BE2C (cell line): ENCODE results near the gene MAFG.
A peak's percentile ranks its signal among the peaks of the same experiment; 100 is the strongest.

Source experiments
- DNase-seq: peaks from one replicate; pipeline ENCODE4 v3.0.0-alpha.2; 2020
- H3K27me3 ChIP-seq: fragments of 250-450 bp; sonication (Bioruptor Pico); 2 replicates; pipeline ENCODE4 v1.5.1; 2020; ENCODE audit warnings: mild to moderate bottlenecking
- H3K36me3 ChIP-seq: fragments of 250-450 bp; sonication (Bioruptor Pico); 2 replicates; pipeline ENCODE4 v1.5.1; 2020; ENCODE audit warnings: mild to moderate bottlenecking
- H3K4me1 ChIP-seq: fragments of 250-450 bp; sonication (Bioruptor Pico); 2 replicates; pipeline ENCODE4 v1.5.1; 2020
- H3K4me3 ChIP-seq: 2 replicates; pipeline ENCODE4 v1.5.1; 2011; ENCODE audit warnings: low read depth, low read length
- H3K9me3 ChIP-seq: fragments of 250-450 bp; sonication (Bioruptor Pico); 2 replicates; pipeline ENCODE4 v1.5.1; 2020
- TF ChIP-seq, protein P1 (sequence below): IDR thresholded peaks from 2 replicates; pipeline ENCODE4 v1.5.1; 2012; ENCODE audit warnings: mild to moderate bottlenecking, low read depth, low read length

MAFG gene

DNA sequence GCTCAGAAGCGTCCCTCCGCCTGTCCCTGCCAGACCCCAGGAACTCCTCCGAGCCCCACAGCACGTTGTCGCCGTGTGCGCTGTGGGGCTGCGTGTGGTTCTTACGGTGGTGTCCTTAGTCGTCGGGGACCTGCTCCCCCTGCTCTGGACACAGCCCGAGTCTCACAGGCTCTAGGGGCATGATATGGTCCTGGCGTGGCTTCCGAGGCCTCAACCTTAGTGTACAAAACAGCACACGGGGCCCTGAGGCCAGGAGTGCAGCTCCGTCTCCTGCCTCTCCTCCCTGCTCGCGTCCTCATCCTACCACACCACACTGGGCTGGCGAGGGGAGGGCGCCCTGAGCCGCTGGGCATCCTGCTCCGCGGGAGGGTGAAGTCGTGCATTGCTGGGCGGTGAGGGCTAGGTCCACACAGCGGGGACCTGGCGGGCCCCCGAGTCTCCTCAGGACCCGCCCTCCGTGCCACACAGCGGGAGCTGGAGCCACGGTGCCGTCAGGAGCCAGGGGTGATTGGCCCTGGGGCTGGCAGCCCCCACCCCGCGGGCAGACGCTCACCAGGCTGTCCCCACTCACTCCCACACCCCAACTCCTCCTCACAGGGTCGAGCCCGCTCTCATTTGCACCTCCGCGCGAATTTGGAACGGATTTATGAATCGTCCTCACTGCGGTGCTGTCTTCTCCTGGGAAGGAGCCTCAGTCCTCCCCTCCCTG lies 1.2 kb upstream of the MAFG start:
- H3K36me3 ChIP-seq: peaks cover 2% of the 10 kb centered on the region; the same call in 1 of the 2 replicates
- peak overlapping the region; percentile 80 for H3K4me3 ChIP-seq
- TF ChIP-seq, protein P1, sequence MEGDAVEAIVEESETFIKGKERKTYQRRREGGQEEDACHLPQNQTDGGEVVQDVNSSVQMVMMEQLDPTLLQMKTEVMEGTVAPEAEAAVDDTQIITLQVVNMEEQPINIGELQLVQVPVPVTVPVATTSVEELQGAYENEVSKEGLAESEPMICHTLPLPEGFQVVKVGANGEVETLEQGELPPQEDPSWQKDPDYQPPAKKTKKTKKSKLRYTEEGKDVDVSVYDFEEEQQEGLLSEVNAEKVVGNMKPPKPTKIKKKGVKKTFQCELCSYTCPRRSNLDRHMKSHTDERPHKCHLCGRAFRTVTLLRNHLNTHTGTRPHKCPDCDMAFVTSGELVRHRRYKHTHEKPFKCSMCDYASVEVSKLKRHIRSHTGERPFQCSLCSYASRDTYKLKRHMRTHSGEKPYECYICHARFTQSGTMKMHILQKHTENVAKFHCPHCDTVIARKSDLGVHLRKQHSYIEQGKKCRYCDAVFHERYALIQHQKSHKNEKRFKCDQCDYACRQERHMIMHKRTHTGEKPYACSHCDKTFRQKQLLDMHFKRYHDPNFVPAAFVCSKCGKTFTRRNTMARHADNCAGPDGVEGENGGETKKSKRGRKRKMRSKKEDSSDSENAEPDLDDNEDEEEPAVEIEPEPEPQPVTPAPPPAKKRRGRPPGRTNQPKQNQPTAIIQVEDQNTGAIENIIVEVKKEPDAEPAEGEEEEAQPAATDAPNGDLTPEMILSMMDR: no peak
- H3K27me3 ChIP-seq: no peaks in the 10 kb centered on the region
- DNase-seq: no peak
- peaks cover 6% of the 10 kb centered on the region for H3K4me1 ChIP-seq
- no peaks in the 10 kb centered on the region for H3K9me3 ChIP-seq

DNA sequence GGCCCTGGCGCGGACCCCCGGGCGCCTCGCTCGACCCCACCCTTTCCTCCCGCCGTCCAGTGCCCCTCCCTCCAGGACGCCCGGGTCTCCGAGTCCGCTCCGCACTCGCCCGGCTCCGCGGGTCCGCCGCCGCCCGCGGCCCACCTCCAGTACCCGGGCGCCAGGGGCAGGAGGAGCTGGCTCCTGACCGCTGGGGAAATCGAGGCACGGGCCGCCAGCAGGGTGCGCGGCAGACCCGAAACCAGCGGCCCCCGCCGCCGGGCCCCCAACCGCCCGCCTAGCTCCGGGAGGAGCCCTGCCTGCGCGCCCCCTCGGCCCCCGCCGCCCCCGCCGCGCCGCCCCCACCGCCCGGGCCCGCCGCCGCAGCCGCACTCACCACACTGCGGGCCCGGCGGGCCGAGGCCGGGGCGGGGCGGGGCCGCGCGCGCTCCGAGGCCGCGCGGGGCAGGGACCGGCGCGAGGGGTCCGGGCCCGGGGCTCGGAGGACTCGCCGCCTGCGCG lies 333 bp downstream of the MAFG start:
- TF ChIP-seq, protein P1: no peak
- Histone ChIP-seq H3K36me3 (peaks cover 10% of the 10 kb centered on the region), H3K4me1 (peaks cover 6% of the 10 kb centered on the region), H3K9me3 (no peaks in the 10 kb centered on the region), H3K27me3 (no peaks in the 10 kb centered on the region), H3K4me3 (peak overlapping the region; percentile 80)
- no peak for DNase-seq

DNA sequence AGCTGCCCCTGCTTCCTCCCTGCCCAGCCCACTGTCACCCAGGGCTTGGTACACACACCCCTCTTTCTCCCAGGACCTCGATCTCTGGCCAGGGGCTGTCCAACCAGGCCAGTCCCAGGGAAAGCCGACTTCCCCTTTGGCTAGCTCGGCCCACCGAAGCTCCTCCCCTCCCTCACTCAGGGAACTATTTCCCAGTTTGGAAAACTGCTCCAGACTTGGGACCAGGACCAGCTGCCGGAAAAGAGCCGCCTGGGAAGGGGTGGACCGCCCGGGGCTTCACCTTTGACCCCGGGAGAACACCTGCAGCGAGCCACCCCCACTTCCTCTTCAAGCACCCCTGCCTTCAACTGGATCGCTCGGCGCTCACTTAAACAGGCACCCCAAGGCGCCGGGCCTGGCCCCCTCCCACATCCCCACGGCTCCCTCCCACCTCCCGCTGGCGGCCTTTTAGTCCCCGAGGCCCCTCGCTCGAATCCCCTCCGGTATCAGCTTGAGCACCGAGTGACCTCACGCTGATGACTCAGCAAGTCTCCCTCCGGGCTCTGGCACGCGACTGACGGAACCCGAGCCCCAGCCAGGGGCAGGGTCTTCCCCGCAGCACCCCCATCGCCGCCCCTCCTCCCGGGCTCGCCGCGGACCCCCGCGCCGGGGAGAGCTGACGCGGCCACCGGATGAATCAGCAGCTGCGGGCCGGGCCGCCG lies 934 bp downstream of the MAFG start:
- H3K4me3 ChIP-seq: peak overlapping the region; percentile 80
- peak; percentile 76 for DNase-seq
- no peaks in the 10 kb centered on the region for H3K9me3 ChIP-seq
- H3K27me3 ChIP-seq: no peaks in the 10 kb centered on the region
- H3K4me1 ChIP-seq: peaks cover 6% of the 10 kb centered on the region
- TF ChIP-seq, protein P1: no peak
- H3K36me3 ChIP-seq: peaks cover 15% of the 10 kb centered on the region

DNA sequence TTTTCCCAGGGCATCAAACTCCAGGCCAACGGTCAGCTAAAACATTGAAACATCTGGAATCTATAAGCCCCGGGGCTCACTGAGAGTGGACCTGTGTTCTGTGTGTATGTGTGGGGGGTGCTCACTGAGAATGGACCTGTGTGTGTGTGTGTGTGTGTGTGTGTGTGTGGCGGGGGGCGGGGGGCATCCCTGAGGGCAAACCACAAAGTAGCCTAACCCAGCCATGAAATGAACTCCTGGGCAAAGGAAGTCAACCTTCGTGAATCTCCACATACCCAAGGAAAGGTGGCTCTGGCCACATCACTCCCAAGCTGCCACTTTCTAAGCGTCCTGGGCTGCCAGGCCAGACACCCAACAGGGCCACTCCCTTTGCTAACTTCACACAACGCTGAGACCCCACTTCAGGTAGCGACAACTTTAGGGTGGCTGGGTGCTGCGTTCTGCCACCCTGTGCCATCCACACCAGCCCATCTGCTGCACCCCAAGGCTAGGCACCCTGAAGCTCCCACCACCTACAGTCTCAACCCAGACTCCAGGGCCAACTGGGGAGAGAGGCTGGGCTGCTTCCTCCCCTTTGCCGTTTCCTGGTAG lies 1.6 kb downstream of the MAFG start:
- Histone ChIP-seq H3K36me3 (peaks cover 18% of the 10 kb centered on the region), H3K9me3 (no peaks in the 10 kb centered on the region), H3K4me1 (peaks cover 6% of the 10 kb centered on the region), H3K27me3 (no peaks in the 10 kb centered on the region), H3K4me3 (peak overlapping the region; percentile 80)
- TF ChIP-seq, protein P1: no peak
- no peak for DNase-seq

DNA sequence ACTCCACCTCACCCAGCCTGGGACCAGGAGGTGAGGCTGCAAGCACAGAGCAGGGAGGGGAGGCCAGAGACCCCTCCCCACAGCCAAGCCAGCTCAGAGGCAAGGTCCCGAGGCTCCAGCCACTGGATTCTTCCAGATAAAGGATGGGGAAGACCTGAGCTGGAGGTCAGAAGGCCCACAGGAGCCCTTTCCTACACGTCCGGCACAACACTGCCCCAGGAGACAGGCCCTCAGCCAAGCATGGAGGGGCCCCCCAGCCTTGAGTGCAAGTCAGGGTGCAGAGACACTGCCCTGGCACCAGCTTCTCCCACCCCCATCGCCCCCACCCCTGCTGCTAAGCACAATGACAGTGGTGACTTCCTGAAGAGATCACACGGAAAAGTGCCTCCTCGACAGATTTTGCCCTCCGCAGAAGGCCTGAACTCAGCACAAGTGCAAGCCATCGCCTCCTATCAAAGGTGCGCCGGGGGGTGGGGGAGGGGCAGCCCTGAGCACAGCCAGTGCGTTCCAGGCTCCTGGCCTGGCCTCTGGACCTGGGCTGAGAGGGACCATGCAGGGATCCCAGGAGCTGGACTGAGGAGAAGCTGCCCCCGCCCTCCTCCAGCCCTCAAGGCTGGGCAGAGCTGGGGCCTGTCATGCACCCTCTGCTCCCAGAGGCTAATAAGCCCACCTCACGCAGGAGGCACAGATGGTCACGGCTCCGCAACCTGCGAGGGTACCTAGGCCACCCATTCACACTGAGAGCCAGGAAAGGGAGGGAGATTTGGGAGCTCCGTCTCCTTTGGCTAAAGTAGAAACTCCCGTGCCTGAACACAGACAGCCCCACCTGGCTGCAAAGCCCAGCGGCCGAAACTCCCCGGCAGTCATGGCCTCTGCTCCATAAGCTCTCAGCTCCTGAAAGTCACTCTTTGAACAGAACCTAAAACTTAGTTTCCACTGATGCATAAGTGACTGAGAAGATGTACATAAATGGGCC lies 2.7 kb downstream of the MAFG start:
- Histone ChIP-seq H3K4me1 (peaks cover 6% of the 10 kb centered on the region), H3K4me3 (no peak overlapping the region), H3K9me3 (no peaks in the 10 kb centered on the region), H3K27me3 (no peaks in the 10 kb centered on the region), H3K36me3 (peaks cover 29% of the 10 kb centered on the region)
- DNase-seq: no peak
- TF ChIP-seq, protein P1: no peak
